Bone marrow (tissue), 2 donors: ENCODE results near the gene OR4F6.

ENCODE experiments used
- DNase-seq, 2 donors: peaks; one replicate each; lab custom pipeline; 2025; lab: John Stamatoyannopoulos, UW

The OR4F6 gene

GRCh38 chr15:101804941-101805340 is 1.6 kb downstream of the OR4F6 start:
- no peak for DNase-seq

DNA sequence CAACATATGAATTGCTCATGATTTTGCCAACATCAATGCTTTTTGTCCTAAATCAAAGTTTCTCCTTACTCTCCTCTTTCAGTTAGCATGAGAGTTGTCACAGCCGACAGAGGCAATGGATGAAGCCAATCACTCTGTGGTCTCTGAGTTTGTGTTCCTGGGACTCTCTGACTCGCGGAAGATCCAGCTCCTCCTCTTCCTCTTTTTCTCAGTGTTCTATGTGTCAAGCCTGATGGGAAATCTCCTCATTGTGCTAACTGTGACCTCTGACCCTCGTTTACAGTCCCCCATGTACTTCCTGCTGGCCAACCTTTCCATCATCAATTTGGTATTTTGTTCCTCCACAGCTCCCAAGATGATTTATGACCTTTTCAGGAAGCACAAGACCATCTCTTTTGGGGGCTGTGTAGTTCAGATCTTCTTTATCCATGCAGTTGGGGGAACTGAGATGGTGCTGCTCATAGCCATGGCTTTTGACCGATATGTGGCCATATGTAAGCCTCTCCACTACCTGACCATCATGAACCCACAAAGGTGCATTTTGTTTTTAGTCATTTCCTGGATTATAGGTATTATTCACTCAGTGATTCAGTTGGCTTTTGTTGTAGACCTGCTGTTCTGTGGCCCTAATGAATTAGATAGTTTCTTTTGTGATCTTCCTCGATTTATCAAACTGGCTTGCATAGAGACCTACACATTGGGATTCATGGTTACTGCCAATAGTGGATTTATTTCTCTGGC is 2.5 kb downstream of the OR4F6 start:
- DNase-seq, result no peak

GRCh38 chr15:101807345-101807945 is 4.1 kb downstream of the OR4F6 start:
- no peak for DNase-seq

DNA sequence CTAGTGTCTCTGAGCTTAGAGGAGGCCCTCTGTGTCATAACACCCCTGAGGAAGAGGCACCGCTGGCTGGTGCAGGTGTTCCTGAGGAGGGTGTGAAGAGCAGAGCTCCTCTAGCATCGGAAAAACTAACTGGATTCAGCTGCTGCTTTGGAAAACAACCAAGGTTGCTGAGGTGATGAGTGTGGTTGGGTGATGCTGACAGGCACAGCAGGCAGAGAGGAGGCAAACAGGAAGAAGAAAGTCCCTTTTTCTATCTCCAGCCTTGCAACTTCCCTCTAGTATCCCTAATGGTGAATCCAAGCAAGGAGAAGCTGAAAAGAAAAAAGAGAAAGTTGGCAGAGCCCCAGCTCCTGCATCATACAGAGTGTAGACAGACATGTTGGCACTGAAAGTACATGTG is 4.9 kb downstream of the OR4F6 start:
- DNase-seq, result no peak

DNA sequence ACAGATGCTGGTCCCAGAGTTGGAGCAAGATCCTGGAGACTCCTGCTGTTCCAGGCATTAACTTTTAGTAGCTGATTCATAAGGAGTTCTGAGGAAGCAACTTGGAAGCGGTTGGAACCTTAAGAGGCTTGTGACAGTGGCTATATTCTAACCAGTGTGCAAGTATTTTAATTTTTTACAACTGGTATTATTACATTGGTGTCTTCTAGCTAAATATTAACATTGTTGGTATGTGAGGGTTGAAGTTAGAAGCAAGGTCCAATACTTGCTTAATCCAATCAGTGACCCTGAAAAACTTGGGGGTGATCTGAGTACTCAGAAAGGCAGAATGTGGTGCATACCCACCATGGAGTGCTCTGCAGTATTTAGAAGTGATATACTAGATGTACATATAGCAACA is 7.1 kb downstream of the OR4F6 start:
- no peak for DNase-seq

DNA sequence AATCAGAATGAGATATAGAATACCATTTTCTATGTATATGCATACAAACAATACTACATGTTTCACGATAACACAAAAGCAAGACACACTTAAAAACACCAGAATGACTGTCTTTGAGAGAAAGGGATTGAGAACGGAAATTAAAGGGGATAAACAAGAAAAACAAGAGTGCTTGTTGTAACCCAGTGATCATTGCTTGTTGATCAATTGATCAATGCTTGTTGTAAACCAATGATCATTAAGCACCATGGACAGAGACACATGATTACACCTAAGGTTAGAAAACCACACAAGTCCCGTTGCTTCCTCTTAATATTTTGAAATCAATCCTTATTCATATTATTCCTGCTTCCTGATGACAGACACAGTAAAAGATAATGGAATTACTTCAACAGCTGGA is 7.6 kb downstream of the OR4F6 start:
- no peak for DNase-seq

GRCh38 chr15:101811902-101812301 is 8.6 kb downstream of the OR4F6 start, which contains the start of gene OR4F15:
Gene OR4F15 (plus strand): TSS chr15:101812202. CDS start chr15:101818187, 5,985 bp downstream.
- DNase-seq, result no peak

DNA sequence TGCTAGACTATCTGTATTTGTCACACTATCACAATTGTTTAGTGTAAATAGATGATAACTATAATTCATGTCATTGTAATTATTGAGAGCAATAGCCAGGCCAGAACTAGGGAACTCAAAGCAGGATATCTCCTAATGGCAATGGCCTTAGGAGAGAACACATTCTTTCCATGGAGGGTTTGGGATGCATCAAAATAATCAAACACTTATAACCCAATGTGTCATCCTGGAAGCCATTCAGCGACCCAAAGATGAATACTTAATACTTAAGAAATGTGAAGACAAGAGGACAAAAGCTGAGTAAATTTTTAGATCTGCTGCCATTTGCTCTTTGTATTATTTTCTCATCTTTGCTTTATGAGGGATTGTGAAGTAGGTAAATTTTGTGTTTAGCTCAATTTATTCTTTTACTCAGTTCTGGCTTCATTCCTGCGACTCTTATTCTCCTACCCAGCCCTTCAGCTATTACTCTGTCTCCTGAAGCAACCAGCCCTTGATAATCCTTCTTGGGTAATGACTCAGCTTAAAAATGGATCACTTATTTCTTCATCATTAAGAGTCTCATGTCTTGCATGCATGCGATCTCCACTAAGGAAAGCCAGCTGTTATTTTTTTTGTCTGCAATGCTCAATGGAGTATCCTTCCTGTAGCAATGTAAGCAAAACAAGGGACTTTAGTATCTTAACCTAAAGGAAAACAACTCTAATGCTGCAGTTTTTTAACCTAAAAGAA is 10.7 kb downstream of the OR4F6 start:
- no peak for DNase-seq

DNA sequence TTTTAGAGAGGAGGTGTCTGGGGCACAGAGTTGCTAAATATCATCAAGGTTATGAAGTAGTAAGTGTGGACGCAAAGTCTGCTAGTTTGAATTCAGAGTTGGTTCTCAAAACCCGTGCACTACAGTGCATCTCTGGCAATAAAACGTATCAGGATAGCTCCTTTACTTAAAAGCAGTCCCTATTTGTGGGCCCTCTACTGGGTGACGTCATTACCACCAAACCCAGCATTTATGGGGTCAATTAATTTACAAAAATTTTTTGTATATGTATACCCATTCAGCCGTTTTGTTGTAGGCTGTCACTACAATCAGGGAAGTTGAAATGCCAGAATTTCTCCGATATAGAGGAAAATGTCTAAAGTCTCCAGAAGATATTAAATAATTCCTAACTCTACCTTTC is 17.5 kb downstream of the OR4F6 start:
- DNase-seq, result no peak

DNA sequence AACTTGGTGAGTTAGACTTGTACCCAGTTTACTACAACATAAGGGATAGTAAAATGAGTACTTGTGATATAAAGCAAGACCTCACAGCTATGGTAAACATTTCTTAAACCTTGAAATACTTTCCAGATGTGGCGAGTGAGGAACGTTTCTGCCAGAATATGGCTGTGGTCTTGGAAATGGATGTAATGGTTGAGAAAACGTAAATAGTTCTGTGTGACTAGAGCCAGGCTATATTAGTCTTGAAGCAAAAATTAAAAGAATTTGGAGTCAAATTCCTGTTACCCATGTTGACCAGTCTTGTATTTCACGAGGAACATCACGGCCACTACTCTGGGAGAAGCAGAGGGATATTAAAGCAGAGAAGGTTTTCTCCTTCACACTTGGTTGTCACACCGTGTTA is 23.9 kb downstream of the OR4F6 start:
- no peak for DNase-seq

DNA sequence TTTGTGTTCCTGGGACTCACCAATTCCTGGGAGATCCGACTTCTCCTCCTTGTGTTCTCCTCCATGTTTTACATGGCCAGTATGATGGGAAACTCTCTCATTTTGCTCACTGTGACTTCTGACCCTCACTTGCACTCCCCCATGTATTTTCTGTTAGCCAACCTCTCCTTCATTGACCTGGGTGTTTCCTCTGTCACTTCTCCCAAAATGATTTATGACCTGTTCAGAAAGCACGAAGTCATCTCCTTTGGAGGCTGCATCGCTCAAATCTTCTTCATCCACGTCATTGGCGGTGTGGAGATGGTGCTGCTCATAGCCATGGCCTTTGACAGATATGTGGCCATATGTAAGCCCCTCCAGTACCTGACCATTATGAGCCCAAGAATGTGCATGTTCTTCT is 25.5 kb downstream of the OR4F6 start:
- no peak for DNase-seq

GRCh38 chr15:101841656-101842055 is 38.3 kb downstream of the OR4F6 start:
- no peak for DNase-seq

DNA sequence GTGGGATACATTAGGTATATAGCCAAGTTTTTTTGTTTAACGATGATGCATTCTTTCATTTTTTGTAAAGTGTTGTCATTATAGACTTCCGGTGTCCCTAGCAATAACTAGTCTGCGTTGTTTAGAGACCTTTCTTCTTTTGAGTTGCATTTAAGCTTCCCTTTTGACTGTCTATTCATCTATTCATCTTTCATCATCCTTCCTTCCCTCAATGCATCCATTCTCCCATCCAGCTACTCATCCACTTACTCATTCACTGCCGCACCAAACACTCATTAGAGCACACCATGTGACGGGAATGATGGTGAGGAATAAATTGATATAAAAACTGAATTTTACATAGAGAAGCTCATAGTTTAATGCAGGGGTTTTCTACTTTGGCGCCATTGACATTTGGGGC is 41.6 kb downstream of the OR4F6 start:
- DNase-seq, result no peak

GRCh38 chr15:101852356-101852755 is 49.0 kb downstream of the OR4F6 start:
- no peak for DNase-seq
